ENCODE measurements around the gene PCCA.

PCCA gene

DNA sequence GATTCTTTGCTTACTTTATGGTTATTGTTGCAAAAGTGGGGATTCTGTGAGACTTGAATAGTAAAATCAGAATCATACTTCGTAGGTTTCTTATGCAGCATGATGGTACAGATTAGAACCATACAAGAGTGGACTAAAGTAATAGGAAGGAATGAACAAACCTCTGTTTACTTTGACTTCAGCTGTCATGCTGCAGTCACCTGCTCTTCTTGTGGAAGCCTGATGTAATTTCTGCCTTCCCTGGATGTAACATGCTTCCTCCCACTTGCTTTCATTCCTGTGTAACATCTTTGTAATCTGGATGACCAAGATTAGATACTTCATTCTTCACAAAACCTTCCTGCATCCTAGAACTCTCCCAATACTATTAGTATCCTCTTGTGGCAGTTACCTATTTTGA lies 235.0 kb downstream of the PCCA start:
- DNase-seq: no peak

DNA sequence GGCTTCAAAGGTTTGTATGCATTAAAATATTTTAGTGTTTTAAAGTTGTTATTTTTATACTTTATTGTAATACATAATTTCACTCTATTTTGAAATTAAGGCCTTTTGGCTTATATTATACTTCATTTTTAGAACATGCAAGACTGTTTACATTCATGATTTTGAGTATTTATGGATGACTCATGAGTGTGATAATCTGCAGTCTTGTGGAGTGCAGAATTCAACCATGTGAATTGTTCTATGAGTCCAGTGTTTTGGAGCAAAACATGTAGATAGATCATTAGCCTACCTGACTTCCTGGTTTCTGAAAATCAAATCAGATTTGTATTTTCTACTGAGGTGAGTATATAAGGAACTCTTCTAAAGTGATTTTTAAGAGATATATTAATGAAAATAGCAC lies 241.8 kb downstream of the PCCA start:
- DNase-seq: no peak

DNA sequence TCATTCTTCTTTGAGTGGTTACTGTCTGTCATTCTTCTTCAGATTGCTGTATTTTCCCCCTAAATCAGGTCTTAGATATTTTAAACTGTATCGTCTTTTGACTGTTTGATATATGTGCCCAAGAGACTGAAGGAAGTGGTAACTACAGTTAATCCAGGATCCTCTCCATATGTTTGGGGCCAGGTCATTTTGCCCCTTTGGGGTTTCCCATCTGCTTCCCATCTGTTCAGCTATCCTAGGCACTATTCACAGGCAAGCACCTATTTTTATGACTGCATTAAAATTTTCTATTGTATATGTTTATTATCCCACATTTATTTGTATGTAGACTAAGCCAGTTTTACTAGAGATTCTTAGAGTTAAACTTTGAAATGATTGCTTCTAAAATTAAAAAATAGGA lies 244.2 kb downstream of the PCCA start:
- DNase-seq: no peak

DNA sequence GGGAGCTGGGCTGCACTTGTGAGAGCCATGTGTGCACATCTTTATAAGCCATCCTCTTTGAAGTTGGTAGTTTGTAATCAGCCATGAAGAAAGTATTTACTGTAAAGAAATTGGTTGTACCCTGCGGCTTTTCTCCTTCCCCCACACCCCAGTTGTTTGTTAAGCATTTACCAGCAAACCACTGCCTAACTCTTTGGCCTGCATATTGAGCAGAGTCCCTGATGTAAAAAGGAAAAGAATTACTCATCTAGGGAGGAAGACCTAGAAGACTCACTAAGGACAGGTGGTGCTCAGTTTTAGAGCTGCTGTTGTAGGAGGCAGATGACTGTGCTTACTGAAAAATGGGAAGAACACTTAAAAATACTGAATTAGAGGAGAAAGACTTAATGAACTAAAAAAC lies 245.3 kb downstream of the PCCA start:
- DNase-seq: no peak

DNA sequence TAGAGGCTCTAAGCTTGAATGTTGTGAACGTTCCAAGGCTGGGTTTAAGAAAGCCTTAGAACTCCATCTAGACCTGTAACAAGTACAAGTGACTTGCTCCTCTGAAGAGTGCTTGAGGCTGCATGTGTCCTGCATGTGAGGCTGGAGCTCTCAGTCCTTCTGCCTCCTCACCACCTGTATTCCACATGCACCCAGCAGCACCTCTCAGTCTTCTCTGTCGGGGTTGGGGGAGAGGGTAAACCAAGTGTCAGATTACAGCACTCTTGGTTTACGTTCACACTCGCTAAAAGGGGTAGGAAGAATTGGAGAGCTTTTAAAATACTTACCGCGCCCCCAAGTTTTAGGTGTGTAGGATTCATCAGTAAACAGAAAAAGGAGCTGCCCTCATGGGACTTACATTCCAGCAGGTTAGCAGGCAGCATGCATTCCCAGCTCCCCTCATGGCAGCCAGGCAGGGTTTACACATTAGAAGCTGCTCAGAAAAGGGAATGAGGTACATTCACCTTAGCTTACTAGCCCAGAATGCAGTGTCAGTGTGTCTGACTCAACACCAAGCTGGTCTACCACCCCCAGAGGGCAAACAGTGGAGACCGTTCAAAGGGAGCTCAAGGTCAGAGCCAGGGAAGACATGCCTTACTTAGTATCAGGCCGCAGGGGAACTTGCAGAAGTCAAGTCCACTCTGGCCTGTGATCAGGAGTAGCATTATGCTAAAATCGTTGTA lies 248.1 kb downstream of the PCCA start:
- no peak for DNase-seq

DNA sequence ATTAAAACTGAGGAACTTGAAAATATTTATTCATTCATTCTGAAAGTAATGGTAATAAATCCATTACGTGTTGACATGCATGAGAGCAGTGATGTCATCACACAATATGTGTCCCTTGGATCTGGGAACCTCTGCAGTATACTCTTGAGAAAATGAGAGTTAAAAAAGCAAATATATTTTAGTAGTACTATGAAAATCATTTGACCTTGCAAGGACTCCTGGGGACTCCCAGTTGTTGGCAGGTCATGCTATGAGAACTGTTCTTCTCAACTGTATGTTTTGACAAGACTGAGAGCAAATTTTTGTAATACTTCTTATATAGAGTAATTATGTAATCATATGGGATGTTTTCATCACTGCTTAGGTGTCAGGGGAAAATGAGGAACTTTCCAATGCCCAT lies 249.4 kb downstream of the PCCA start:
- no peak for DNase-seq

DNA sequence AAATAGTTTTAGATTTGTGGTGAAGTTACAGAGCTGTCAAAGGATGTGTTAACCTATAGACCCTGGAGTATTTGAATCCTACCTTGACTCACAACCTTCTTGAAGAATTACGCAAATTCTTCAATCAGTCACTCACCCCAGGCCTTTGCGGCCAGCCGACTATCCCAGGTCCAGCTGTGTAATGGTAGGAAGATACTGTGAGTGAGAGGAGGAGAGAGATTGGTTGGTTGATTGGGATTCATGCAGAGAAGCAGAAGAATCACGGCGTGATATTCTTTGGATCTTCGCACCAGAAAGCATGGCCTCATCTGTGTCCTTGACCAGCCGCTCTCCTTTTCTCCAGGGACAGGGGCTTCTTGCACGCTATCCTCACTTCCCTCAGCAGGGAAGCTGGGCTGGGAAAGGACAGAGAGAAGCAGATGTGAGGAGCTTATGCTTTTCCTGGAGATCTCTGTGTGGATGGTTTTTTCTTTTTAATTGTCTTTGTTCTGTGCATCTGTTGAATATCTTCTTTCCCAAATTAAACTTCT lies 250.6 kb downstream of the PCCA start:
- DNase-seq: peak; percentile 32

DNA sequence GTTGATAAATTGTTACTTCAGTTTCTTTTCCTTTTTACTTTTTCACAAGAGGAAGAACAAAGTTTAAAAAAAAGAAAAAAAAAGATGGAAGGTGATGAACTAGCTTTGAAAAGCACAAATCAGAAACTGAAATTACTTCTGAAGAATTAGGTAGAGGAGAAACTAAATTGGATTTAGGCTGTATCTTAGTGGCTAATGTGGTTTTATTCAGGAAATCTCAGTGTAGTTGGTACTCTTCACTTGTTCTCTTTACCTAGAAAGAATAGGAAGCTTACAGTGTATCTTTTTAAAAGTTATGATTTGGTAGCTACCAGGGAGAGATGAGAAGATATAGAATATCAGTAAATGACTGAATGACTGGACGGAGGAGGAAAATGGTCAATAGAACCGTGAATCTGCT lies 252.0 kb downstream of the PCCA start:
- no peak for DNase-seq

DNA sequence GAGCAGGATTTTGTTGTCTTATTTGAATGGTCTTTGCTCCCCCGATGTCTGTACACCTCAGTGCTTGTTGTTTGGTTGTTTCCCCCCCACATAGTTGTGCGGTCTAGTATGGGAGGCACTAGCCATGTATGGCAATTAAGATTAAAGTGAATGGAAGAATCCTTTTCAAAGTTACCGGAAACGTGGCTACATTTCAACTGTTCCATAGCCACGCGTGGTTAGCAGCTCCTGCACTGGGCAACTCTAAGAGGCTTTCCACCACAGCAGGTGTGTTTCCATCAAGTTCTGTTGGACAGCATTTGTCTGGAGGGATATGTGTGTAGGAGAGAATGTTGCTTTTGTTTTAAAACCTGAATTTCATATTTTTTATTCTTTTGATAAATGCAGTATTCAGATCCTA lies 252.4 kb downstream of the PCCA start:
- no peak for DNase-seq

DNA sequence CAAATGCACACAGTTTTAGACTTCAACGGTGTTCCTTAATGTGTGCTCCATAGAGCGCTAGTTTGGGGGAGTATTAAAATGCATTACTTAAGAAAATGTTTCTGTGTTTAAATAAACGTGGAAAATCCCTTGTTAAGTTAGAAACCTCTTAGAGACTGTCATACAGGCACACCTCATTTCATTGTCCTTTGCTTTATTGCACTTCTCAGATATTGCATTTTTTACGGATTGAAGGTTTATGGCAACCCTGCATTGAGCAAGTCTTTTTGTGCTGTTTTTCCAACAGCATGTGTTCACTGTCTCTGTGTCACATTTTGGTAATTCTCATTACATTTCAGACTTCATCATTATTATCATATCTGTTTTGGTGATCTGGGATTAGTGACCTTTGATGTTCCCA lies 255.7 kb downstream of the PCCA start:
- DNase-seq: no peak

DNA sequence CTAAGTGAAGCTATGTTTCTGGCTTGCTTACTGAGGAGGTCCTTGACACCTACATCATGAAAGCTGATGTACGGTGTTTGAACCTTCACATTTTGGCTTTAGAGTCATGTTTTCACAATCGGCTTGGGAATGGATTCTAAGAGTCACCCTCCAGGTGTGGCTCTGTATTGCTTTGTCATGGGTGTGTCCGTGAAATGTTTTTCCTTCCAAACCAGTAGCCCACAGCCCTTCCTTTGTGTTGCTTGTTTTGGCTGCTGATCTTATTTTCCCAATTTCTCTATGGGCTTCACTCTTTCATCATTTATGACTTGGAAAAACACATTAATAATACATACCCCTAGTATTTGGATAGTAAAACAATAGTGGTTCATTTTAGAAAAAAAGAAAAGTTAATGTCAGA lies 259.1 kb downstream of the PCCA start:
- DNase-seq: no peak

DNA sequence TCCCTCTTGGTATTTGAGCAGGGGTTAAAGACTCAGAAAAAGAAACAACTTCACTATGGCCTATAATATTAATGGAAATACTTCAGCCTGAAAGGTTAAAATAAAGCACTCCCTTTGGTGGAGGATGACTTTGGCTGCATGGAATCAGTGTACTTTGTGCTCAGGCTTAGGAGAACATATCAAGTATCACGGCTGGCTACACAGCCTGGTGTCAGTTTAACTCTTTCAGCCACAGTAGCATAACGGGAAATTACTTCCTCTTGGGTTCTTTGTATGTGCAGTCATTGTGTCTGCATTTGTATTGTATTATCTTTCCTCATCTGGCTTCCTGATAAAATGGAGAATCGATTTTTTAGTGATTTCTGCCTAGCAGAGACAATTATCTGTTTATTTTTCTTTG lies 260.7 kb downstream of the PCCA start:
- no peak for DNase-seq

DNA sequence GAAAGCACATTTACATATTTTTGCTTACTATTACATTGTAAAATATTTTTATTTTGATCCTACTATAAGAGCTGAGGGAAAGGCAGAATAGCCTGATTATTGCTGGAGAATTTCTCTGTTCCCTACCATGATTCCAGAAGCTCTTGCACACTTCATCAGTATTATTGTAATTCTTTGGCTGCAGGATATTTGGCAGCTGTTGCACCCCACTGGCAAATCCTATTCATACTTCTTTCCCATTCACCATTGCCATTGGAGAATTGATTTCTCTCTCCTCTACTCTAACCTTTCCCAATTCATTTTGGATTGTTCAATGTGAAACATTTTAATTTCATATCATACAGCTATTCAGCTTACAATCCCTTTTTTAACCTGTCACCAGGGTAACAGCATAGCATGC lies 261.7 kb downstream of the PCCA start:
- no peak for DNase-seq

DNA sequence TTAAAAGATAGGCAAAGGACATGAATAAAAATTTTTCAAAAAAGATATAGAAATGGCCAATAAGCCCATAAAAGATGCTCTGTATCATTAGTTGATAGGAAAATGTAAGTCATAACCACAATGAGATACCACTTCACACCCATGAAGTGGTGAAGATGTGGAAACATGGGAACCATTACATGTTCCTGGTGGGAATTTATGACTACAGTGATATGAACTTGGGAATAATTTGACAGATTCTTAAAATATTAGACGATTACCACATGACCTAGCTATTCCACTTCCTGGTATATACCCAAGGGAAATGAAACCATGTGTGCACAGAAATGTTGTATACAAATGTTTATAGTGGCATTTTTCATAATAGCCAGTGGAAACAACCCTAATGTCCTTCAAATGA lies 267.5 kb downstream of the PCCA start:
- DNase-seq: no peak

DNA sequence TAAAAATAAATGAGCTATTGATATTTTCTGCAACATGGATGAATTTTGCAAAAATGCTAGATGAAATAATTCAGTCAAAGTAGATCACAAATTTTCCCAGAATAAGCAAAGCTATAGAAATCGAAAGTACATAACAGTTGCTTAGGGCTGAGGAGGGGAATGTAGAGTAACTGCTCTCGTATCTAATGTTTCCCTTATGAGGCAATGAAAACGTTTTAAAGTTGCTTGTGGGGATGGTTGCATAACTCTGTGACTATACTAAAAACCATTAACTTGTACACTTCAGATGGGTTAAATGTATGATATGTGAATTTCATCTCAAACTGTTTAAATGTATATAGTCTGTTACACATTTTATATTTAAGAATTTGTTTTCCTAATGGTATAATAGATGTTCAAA lies 268.0 kb downstream of the PCCA start:
- no peak for DNase-seq

DNA sequence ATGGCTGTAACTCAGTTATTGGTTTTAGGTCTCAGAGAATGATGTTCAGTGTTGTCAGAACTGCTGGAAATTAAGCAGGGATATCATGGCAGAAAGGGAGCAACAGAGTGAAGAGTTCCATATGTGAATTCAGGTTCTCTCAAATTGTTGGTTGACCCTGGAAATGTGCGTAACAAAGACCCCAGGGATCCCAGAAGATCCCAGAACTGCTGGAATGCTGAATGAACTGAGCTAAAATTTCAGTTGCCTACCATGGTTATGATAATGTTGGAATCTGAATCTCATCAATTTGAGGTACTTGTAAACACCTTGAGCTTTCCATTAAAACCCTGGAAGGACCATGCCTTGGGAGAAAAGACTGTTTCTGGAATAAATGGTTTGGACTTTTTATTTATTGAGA lies 268.9 kb downstream of the PCCA start:
- DNase-seq: no peak

DNA sequence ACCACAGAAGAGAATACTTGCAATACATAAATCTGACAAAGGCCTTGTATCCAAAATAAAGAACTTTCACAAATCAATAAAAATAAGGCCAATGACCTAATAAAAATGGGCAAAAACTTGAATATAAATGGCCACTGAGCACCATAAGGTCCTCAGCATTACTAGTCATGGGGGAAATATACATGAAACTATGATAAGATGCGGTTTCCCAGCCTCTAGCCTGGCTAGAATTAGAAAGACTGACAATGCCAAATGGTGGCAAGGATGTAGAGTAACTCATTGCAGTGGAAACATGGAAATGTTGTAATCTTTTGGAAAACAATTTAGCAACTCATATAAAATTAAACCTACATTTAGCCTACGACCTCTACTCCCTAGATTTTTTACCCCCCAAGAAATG lies 272.6 kb downstream of the PCCA start:
- DNase-seq: no peak

DNA sequence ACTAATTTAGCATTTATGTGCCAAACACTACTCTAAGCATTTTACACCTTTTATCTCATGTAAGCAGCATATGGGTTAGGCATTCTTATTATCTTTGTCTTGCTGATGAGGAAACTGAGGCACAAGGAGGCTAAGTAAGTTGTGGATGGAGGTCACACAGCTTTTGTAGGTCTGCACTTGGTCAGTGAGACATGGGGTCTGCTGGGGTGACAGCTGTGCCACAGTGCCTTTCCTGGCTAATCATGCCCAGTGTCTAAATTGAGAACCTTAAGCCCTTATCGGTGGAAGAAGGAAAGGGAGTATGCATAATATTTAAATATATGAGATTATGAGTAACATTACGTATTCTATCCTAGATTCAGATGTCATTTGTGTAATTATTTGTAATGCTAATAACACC lies 273.5 kb downstream of the PCCA start:
- DNase-seq: no peak

DNA sequence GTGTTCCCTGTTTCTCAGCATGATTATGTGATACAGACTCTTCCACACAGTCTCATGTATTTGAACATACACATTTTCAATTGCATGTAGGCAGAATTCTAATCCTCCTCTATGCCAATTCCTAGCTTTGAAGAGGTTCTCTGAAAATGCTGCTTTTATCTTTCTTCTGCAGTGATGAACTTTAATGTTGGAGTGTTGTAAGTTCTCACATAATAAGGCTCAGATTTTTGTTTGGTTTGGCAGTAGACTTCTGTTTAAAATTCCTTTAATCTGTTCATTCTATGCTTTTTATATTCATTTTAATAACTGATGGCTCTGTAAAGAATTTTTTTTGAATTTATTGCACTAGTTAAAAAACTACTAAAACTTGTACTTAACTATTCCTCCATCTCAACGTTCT lies 273.9 kb downstream of the PCCA start:
- no peak for DNase-seq

DNA sequence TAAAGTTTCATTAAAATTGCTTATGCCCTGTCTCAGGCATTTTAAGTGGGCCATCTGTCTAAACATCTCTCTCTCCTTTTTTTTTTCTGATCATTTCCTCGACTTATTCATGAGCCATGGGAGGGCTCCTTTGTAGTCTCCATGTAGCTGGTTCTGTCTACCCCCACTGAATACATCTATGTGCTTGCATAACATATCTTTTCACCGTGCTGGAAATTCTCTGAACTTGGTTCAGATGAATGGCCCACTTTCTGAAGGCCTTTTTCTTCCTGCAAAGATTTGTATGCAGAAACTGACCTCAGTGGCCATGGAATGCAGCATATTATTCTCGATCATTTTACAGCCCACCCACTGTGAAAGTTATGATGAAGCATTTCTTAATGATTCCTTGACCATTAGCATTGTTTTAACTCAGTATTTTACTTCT lies 274.4 kb downstream of the PCCA start:
- DNase-seq: peak; percentile 41

DNA sequence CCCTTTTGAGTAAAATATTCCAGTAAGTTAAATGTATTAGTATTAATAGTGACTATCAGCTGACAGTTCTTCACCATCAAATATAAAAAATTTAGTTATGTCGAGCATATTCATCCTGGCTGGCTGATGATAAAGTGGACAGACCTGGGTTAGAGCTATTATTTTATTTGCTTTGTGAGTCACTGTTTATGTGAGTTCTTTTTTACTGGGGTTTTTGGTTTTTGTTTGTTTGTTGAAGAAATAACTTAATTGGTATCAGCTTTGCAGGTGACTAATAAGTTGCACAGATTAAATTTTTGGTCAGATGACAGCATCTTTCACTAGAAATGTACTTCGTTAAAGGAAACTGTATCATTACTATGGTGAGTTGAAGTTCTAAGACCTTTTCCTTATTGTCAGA lies 275.0 kb downstream of the PCCA start:
- DNase-seq: no peak

DNA sequence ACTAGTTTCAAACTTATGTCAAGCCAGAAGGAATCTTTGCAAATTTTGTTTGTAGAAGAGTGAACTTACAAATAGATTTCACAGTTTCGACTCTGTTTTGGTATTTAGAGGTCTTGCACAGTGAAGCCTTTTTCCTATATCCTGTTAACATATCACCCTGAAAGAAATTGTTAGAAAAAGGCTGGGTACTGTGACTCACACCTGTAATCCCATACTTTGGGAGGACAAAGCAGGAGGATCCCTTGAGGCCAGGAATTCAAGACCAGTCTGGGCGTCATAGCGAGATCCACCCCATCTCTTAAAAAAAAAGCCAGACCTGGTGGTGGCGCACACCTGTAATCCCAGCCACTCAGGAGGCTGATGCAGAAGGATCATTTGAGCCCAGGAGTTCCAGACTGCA lies 275.7 kb downstream of the PCCA start:
- no peak for DNase-seq

DNA sequence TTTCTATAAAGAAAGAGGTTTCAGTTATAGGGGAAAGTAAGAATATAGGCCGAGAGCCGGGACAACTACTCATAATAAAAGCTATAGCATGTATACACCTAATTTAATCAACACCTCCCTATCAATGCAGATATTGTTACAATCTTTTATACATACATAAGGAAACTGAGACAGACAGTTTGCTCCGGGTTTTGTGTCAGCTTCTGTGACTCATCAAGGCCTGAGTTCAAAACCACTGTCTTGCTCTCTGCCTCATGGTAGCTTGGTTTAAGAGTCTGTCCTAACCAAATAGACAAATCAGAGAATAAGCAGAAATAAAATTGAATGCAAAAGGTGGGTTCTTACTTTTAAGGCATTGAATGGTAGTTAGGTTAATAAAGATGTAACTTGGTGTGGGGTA lies 276.8 kb downstream of the PCCA start:
- no peak for DNase-seq

DNA sequence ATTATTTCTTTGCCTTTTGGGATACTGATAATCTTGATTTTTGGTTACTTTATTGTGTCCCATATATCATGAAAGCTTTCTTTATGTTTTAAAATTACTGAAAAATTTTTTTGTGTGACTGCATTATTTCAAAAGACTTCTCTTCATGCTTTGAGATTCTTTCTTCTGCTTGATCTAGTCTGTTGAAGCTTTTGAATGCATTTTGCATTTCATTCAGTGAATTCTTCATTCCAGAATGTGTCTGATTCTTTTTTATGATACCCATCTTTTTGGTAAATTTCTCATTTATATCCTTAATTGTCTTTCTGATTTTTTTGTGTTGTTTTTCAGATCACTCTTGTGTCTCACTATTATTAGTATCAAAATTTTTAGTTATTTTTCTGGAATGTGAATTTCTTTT lies 289.6 kb downstream of the PCCA start:
- no peak for DNase-seq

DNA sequence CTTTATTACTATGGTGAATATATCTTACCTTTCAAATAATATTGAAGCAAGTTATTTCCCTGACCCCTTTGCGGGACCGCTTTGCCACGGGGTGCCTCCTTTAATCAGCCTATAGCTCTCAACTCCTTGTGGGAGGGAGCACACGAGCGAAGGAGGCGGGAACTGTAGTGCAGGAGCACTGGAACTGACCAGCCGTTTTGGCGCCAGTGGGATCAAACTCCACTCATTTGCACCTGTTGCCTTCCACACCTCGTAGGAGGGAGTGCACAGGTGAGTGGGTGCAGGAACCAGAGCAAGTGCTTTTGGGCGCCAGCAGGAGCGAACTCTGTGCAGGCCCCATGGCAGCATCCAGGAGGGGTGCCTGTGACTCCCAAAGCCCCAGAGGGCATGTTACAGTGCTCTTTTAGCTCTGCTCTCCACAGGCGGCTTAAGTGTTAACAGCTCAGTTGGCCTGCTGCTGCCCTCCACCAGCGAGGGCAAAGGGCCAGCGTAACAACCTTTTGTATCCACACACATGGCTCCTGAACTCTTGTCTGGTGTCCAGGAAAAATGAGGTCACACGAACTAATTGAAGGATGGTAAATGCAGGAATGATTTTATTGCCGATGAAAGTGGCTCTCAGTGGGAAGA lies 292.8 kb downstream of the PCCA start:
- DNase-seq: no peak

Measured in retina (tissue), 1 donor.